OCI-LY7 (cell line): Measurements from ENCODE around the gene ZBTB3.

Experiments used
- CTCF ChIP-seq: fragments of 200-600 bp; sonication (generic); conservative IDR thresholded peaks from 2 replicates; pipeline ENCODE4 v1.5.1; 2014; ENCODE audit warnings: mild to moderate bottlenecking, antibody characterized with exemption, low read length, moderate library complexity, mixed read lengths
- EZH2phosphoT487 ChIP-seq: fragments of 200-600 bp; sonication (generic); IDR thresholded peaks from 2 replicates; pipeline ENCODE4 v1.6.1; 2018; ENCODE audit warnings: low read depth, borderline replicate concordance, mild to moderate bottlenecking, mixed run types, antibody characterized with exemption, low read length, moderate library complexity, mixed read lengths

DNA sequence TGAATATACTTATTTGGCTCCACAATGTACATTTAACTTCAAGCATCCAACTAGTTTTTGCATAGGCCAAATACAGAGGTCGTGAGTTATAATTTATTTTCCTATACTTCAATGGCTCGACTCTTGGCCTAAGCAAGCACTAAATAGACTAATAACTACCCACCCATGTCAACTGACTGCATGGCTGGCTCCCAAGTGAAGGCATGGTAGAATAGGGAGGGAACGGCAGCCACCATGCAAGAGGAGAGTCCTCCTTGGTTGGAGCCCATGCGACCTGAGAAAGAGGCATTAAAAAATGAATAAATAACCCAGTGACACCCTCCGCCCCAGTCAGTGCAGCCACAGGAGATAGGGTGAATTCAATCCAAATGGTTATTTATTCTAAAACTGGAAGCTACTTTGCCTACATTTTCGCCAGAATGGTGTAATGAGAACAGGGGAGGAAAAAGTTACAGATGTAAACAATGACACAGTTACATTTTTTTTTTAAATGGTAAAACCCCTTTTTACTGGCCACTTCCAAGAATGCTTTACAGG, 41.6 kb downstream of the ZBTB3 start:
- TF ChIP-seq CTCF, result no peak
- TF ChIP-seq EZH2phosphoT487, result no peak
